Upper lobe of left lung (tissue), 4 donors: ENCODE data around the gene IFIT1B.
A peak's percentile ranks its signal among the peaks of the same experiment; 100 is the strongest.
"Not testable (repeated sequence)": the region's sequence is repeated elsewhere in the genome, so short reads cannot be mapped to it uniquely, and the experiment has no call there.

Experiments
- EP300 ChIP-seq, 4 donors: sonication (generic); formaldehyde crosslinking; IDR thresholded peaks; one replicate each; pipeline ENCODE4 v1.5.1; 2017; ENCODE audit warnings: antibody characterized with exemption in 4 of 4, control low read depth in 2 of 4
- POLR2A ChIP-seq, 4 donors: fragments of 450-650 bp; IDR thresholded peaks; one replicate each; pipeline ENCODE4 v1.5.1; 2016 to 2017; ENCODE audit warnings: antibody characterized with exemption in 4 of 4, mild to moderate bottlenecking in 2 of 4
- POLR2AphosphoS5 ChIP-seq, 2 donors: sonication (generic); formaldehyde crosslinking; IDR thresholded peaks; one replicate each; pipeline ENCODE4 v1.5.1; 2017; ENCODE audit warnings: antibody characterized with exemption in 2 of 2
- TF ChIP-seq, protein P1 (sequence below), 6 experiments: fragments of 450-650 bp in 4 of 6; fragments of 200-600 bp in 2 of 6; sonication (generic) in 2 of 6; IDR thresholded peaks; one replicate each; pipeline ENCODE4 v1.5.1; 2016 to 2019; ENCODE audit warnings: antibody characterized with exemption in 6 of 6

DNA sequence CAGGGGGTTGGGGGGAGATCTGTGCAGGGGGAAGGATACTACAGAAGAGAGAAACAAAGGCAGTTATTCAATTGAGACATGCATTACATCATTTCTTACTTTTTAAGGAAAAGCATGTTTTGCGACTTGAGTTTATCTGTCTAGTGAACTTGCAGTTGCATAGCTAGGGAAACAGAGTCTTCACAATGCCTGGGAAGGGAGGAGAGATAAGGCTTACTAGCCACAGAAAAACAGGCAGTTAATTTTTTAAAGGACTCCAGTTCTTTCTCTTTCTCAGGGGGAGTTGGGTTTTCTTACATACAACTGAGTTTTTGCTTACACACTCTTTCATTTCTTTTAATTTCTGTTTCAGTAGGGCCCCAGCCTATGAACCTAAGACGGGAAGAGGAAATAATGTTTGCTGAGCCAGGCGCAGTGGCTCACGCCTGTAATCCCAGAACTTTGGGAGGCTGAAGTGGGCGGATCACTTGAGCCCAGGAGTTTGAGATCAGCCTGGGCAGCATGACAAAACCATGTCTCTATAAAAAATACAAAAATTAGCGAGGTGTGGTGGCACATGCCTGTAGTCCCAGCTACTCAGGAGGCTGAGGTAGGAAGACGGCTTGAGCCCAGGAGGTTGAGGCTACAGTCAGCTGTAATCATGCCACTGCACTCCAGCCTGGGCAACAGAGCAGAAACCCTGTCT is 27.1 kb upstream of the IFIT1B start:
- peak in 1 of 4 donors; percentile 44 for TF ChIP-seq POLR2A (IDR thresholded peaks at IDR 0.05)
- TF ChIP-seq, protein P1, sequence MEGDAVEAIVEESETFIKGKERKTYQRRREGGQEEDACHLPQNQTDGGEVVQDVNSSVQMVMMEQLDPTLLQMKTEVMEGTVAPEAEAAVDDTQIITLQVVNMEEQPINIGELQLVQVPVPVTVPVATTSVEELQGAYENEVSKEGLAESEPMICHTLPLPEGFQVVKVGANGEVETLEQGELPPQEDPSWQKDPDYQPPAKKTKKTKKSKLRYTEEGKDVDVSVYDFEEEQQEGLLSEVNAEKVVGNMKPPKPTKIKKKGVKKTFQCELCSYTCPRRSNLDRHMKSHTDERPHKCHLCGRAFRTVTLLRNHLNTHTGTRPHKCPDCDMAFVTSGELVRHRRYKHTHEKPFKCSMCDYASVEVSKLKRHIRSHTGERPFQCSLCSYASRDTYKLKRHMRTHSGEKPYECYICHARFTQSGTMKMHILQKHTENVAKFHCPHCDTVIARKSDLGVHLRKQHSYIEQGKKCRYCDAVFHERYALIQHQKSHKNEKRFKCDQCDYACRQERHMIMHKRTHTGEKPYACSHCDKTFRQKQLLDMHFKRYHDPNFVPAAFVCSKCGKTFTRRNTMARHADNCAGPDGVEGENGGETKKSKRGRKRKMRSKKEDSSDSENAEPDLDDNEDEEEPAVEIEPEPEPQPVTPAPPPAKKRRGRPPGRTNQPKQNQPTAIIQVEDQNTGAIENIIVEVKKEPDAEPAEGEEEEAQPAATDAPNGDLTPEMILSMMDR (IDR thresholded peaks at IDR 0.05): not testable (repeated sequence)
- peak in 1 of 2 donors; percentile 14 for TF ChIP-seq POLR2AphosphoS5 (IDR thresholded peaks at IDR 0.05)
- not testable (repeated sequence) for TF ChIP-seq EP300 (IDR thresholded peaks at IDR 0.05)
